DOHH2 (cell line): ENCODE results near the gene ASPHD1.

Experiments
- EZH2phosphoT487 ChIP-seq: fragments of 200-600 bp; sonication (generic); IDR thresholded peaks from 2 replicates; pipeline ENCODE4 v1.6.1; 2017; ENCODE audit warnings: borderline replicate concordance, mild to moderate bottlenecking, antibody characterized with exemption, low read length, moderate library complexity, mixed read lengths
- TF ChIP-seq, protein P1 (sequence below): fragments of 200-600 bp; sonication (generic); IDR thresholded peaks from one replicate; pipeline ENCODE4 v1.5.1; 2014; ENCODE audit warnings: antibody characterized with exemption, mild to moderate bottlenecking, low read depth, low read length; ENCODE audit not compliant: poor library complexity, severe bottlenecking

DNA sequence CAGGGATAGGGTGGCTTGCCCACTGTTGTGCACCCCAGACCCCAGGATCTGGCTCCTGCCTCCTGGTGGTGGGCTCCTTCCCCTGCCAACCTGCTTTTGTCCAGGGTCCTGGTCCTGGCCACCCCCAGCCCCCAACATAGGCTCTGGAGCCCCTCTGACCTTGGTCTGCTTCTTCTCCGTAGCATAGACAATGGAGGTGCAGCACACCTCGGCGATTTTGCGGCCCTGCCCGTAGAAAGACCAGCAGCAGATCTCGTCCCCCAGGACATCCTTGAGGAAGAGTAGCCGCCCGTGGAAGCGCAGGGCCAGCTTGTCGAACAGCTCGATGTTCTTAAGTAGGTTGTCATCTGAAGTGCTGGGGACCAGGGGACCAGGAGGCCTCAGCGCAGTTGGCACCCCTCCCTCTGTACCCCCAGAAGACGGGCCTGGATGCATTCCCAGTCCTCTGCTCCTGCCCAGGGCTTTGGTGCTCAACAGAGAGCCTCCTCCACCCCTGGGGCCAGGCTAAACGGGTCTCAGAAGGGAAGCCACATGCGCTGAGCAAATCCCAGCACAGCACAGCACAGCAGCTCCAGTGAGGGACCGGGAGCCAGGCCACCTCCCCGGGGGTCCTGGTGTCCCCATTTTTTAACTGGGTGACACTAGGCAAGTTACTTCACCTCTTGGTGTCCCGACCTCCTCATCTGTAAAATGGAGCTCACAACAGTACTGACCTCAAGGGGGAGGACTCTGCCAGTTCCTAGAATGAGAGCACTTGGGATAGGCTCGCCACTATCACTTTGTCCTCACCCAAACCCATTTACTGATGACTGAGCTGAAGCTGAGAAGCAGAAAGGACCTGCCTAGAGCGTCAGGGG is 10.8 kb downstream of the ASPHD1 start:
- TF ChIP-seq, protein P1, sequence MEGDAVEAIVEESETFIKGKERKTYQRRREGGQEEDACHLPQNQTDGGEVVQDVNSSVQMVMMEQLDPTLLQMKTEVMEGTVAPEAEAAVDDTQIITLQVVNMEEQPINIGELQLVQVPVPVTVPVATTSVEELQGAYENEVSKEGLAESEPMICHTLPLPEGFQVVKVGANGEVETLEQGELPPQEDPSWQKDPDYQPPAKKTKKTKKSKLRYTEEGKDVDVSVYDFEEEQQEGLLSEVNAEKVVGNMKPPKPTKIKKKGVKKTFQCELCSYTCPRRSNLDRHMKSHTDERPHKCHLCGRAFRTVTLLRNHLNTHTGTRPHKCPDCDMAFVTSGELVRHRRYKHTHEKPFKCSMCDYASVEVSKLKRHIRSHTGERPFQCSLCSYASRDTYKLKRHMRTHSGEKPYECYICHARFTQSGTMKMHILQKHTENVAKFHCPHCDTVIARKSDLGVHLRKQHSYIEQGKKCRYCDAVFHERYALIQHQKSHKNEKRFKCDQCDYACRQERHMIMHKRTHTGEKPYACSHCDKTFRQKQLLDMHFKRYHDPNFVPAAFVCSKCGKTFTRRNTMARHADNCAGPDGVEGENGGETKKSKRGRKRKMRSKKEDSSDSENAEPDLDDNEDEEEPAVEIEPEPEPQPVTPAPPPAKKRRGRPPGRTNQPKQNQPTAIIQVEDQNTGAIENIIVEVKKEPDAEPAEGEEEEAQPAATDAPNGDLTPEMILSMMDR = no peak
- no peak for TF ChIP-seq EZH2phosphoT487
